HG03378 (cell line): ENCODE measurements around the gene RSL1D1.
"Not testable (repeated sequence)": the region's sequence is repeated elsewhere in the genome, so short reads cannot be mapped to it uniquely, and the experiment has no call there.

Source experiments
- ATAC-seq: cut with Tn5 transposase; IDR thresholded peaks from one replicate; pipeline ENCODE4 v1.9.1; 2021; ENCODE audit warnings: mild to moderate bottlenecking, moderate library complexity; ENCODE audit not compliant: unreplicated experiment

RSL1D1 gene

GRCh38 chr16:11844499-11844898, 6.8 kb downstream of the RSL1D1 start:
- no peak for ATAC-seq

- no peak for ATAC-seq
Observed at GRCh38 chr16:11843861-11844260, 7.5 kb downstream of the RSL1D1 start.

GRCh38 chr16:11843206-11843605, 8.1 kb downstream of the RSL1D1 start:
- no peak for ATAC-seq

DNA sequence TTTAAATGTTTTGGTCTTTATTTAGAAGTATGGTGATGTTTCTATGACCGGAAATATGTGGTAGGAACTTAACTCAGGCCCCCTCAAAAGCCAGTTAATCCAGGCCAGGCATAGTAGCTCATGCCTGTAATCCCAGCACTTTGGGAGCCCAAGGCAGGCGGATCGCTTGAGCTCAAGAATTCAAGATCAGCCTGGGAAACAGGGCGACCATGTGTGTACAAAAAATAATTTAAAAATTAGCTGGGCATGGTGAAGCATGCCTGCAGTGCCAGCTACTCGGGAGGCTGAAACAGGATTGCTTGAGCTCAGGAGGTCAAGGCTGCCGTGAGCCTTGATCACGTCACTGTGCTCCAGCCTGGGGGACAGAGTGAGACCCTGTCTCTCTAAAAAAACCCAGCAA, 10.3 kb downstream of the RSL1D1 start:
- no peak for ATAC-seq

- ATAC-seq: no peak
Observed at GRCh38 chr16:11836650-11837244, 14.6 kb downstream of the RSL1D1 start.

GRCh38 chr16:11835891-11836649, 15.3 kb downstream of the RSL1D1 start:
- no peak for ATAC-seq

DNA sequence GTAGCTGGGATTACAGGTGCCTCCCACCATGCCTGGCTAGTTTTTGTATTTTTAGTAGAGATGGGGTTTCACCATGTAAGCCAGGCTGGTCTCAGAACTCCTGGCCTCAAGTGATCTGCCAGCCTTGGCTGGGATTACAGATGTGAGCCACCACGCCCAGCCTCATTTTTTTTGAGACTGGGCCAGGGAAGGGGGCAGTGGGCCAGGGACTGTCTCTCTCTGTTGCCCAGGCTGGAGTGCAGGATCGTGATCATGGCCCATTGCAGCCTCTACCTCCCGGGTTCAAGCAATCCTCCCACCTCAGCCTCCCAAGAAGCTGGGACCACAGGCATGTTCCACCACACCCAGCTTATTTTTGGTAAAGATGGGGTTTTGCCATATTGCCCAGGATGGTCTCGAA, 16.0 kb downstream of the RSL1D1 start:
- no peak for ATAC-seq

DNA sequence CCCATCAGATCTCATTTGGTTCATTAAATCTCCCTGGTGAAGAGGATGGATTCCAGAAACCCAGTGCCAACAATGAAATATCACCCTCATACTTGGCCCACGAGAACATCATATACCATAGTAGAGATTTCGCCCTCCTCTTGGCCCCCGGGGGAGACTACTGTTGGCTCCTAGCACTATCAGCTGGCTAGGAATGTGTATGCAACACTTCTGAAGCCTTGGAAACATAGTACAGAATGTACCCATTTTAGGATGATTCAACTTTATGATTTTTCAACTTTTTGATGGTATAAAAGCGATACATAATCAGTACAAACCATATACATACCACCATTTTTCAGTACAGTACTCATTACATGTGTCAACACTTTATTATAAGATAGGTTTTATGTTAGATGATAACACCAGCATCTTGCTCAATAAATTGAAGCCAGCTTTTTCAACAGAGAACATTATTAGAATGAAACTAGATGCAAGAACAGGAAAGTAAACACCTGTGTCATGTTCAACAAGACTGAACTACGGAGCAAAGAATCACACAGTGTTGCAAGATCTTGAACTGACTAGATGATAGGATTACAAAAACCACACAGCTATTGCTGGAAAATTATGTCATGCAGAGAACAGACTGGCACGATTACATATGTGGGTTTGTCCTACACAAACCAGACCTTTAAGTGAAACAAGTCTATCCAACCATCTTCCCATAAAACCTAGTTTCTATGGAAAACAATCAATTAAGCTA, 17.2 kb downstream of the RSL1D1 start:
- ATAC-seq: no peak

- ATAC-seq: no peak
Observed at GRCh38 chr16:11828696-11829095, 22.6 kb downstream of the RSL1D1 start.

DNA sequence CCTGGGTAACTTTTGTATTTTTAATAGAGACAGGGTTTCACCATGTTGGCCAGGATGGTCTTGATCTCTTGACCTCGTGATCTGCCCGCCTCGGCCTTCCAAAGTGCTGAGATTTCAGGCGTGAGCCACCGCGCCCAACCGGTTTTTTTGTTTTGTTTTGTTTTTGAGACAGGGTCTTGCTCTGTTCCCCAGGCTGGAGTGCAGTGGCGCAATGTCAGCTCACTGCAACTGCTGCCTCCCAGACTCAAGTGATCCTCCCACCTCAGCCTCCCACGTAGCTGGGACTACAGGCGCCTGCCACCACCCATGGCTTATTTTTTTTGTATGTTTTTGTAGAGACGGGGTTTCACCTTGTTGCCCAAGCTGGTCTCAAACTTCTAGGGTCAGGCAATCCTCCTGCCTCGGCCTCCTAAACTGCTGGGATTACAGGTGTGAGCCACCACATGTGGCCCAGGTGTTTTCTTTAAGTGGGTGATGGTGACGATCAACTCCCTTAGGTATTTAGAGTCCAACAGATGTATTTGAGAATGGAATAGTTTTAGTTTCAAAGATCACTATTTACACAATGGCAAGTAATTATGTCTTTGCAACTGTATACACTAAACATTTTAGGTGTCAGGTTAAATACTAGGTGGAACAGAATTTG, 25.7 kb downstream of the RSL1D1 start:
- ATAC-seq: not testable (repeated sequence)

DNA sequence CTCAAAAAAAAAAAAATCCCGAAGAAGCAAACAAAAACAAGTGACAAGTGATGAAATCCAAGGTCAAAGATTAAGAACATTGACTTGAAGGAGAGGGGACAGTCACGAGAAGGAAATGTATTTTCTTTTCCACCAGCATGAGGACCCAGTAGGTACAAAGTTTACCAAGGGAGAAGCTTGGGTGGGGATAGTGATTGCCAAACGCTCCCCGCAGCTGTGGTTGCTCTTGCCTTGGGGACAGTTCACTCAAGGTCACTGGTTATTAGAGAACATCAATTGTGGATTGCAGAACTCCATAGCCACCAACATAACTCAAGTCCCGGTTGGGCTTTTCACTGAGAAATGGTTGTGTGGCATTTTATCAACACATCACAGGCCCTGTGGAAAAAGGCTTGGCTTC, 27.0 kb downstream of the RSL1D1 start:
- no peak for ATAC-seq

GRCh38 chr16:11823645-11824044, 27.7 kb downstream of the RSL1D1 start:
- not testable (repeated sequence) for ATAC-seq

DNA sequence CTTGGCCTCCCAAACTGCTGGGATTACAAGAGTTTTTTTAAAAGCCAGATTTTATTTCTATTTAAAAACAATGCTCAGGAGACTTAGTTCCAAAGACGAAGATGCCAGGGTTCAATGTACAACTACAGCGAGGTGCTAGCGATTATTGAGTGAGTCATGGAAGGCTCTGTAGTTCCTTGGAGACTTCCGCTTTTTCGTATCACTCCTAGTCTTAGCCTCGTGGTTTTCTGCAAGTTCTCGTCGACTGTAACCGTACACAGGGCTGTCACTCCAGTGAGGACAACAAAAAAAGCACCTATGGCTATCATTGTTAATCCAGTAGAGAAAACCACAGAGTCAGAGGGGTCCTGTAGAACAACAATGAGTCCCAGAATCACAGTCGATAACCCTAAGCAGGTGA, 31.5 kb downstream of the RSL1D1 start:
- ATAC-seq: no peak

DNA sequence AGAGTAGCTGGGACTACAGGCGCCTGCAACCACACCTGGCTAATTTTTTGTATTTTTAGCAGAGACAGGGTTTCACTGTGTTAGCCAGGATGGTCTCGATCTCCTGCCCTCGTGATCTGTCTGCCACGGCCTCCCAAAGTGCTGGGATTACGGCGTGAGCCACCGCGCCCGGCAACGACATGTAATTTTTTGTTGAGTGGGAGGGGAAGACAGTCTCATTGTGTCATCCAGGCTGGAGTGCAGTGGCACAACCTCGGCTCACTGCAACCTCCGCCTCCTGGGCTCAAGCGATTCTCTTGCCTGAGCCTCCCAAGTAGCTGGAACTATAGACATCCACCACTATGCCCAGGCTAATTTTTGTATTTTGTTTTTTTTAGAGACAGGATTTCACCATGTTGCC, 32.4 kb downstream of the RSL1D1 start:
- not testable (repeated sequence) for ATAC-seq

DNA sequence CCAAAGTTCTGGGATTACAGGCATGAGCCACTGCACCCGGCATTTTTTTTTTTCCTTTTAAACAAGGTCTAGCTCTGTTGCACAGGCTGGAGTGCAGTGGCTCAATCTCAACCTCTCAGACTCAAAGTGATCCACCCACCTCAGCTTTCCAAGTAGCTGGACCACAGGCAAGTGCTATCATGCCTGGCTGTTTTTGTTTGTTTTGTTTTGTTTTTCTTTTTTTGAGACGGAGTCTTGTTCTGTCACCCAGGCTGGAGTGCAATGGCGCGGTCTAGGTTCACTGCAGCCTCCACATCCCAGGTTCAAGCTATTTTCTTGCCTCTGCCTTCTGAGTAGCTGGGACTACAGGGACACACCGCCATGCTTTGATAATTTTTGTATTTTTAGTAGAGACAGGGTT, 35.2 kb downstream of the RSL1D1 start:
- ATAC-seq: no peak

GRCh38 chr16:11814800-11815199, 36.5 kb downstream of the RSL1D1 start:
- not testable (repeated sequence) for ATAC-seq

GRCh38 chr16:11806721-11807120, 44.6 kb downstream of the RSL1D1 start:
- no peak for ATAC-seq

DNA sequence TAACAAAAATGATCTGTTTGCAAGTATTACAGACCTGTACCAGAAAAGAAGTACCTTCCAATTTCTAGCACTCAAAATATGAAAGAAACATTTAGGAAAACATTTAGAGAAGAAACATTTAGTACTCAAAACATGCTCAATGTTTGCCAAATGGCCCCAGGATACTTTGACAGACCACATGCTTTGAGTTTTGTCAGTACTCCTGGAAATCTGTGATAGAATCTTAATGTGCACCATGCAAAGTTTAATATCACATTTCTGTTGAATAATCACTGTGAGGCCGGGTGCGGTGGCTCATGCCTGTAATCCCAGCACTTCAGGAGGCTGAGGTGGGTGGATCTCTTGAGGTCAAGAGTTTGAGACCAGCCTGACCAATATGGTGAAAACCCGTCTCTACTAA, 45.8 kb downstream of the RSL1D1 start:
- ATAC-seq: no peak

DNA sequence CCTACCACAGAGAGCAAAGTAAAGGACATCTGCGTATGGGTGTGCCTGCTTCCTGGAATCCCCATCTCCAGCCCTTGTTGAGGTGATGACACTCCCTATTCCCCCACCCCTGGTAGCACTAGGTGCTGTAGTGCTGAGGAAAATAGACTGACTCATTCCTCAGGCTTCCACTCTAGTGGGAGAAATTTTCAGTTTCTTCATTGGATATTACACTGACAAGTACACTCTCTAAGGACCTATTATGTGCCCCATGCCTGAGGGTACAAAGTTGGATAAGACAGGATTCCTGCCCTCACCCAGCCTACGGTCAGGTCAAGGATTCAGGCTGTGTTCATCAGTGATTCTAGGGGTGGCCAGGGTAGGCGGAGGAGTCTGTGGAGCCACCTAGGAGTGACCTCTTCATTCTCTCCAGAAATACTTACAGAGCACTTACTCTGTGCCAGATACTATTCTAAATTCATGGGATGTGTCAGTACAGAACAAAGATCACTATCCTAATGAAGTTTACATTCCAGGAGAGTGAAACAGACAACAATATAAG, 49.8 kb downstream of the RSL1D1 start:
- no peak for ATAC-seq

- no peak for ATAC-seq
Observed at GRCh38 chr16:11800382-11800718, 51.0 kb downstream of the RSL1D1 start.
